IMR-90 (cell line): ENCODE measurements around the gene SLC38A1. TPM values are rescaled to one million over a fixed set of nuclear protein-coding genes. Genes with fewer than 3 reads are reported as not detected.

ENCODE experiments used
- ATAC-seq: fragments of 200-7000 bp; cut with Tn5 transposase; 2 replicates; pipeline ENCODE4 v1.9.1; 2020; ENCODE audit warnings: low read depth, mild to moderate bottlenecking, moderate library complexity
- BruUV-seq: library from RNA; stranded (reverse); fragments of 400-500 nt; replicated peaks from 2 replicates; lab custom pipeline; 2021; lab: Mats Ljungman, UMichigan
- CTCF ChIA-PET: fragments of 300-600 bp; formaldehyde crosslinking; extraction: SDS; loops from one replicate; lab custom pipeline; 2021; ENCODE audit warnings: antibody characterized with exemption; lab: Yijun Ruan, JAX
- POLR2A ChIA-PET: fragments of 300-600 bp; sonication (Branson Sonifier 250); formaldehyde crosslinking; loops from one replicate; lab custom pipeline; 2022; ENCODE audit warnings: antibody characterized with exemption; ENCODE audit not compliant: unreplicated experiment; lab: Charles Lee
- DNase-seq: peaks from one replicate; pipeline ENCODE4 v3.0.0; 2013
- H2AFZ ChIP-seq: replicated peaks from 2 replicates; pipeline ENCODE3; 2013; ENCODE audit warnings: low read length, mild to moderate bottlenecking; ENCODE audit not compliant: poor library complexity
- H2AK5ac ChIP-seq: 2 replicates; pipeline ENCODE4 v1.6.1; 2013; ENCODE audit warnings: low read depth, low read length, inconsistent platforms
- H2AK9ac ChIP-seq: replicated peaks from 2 replicates; pipeline ENCODE3; 2013; ENCODE audit warnings: mild to moderate bottlenecking, low read depth, low read length, moderate library complexity; ENCODE audit not compliant: poor library complexity
- H2BK120ac ChIP-seq: 2 replicates; pipeline ENCODE4 v1.6.1; 2013; ENCODE audit warnings: low read depth, low read length, inconsistent platforms
- H2BK15ac ChIP-seq: 3 replicates; pipeline ENCODE4 v1.6.1; 2013; ENCODE audit warnings: low read depth, low read length, inconsistent platforms
- H2BK20ac ChIP-seq: 2 replicates; pipeline ENCODE4 v1.6.1; 2013; ENCODE audit warnings: low read depth, mild to moderate bottlenecking, inconsistent platforms, low read length, moderate library complexity
- H2BK5ac ChIP-seq: 2 replicates; pipeline ENCODE4 v1.6.1; 2013; ENCODE audit warnings: mild to moderate bottlenecking, low read depth, low read length, inconsistent platforms; ENCODE audit not compliant: poor library complexity, severe bottlenecking
- H3K14ac ChIP-seq: replicated peaks from 2 replicates; pipeline ENCODE4 v1.6.1; 2013; ENCODE audit warnings: low read depth, low read length, inconsistent platforms
- H3K18ac ChIP-seq: 2 replicates; pipeline ENCODE4 v1.6.1; 2013; ENCODE audit warnings: low read depth, low read length, control low read depth
- H3K23ac ChIP-seq: 2 replicates; pipeline ENCODE4 v1.6.1; 2013; ENCODE audit warnings: low read depth, low read length, inconsistent platforms
- H3K27ac ChIP-seq: 2 replicates; pipeline ENCODE4 v1.5.1; 2013; ENCODE audit warnings: mild to moderate bottlenecking, control low read depth, low read length; ENCODE audit not compliant: insufficient read depth
- H3K27me3 ChIP-seq: 2 replicates; pipeline ENCODE4 v1.6.1; 2013; ENCODE audit warnings: low read length; ENCODE audit not compliant: control insufficient read depth, insufficient read depth
- H3K36me3 ChIP-seq: 2 replicates; pipeline ENCODE4 v1.6.1; 2013; ENCODE audit warnings: low read length, mixed read lengths; ENCODE audit not compliant: control insufficient read depth, insufficient read depth
- H3K4ac ChIP-seq: 2 replicates; pipeline ENCODE4 v1.6.1; 2013; ENCODE audit warnings: low read depth, low read length, inconsistent platforms
- H3K4me1 ChIP-seq: 2 replicates; pipeline ENCODE4 v1.6.1; 2013; ENCODE audit warnings: low read length, mixed read lengths; ENCODE audit not compliant: control insufficient read depth, insufficient read depth
- H3K4me2 ChIP-seq: 2 replicates; pipeline ENCODE4 v1.6.1; 2013; ENCODE audit warnings: low read depth, mild to moderate bottlenecking, control low read depth, low read length, moderate library complexity
- H3K4me3 ChIP-seq: 2 replicates; pipeline ENCODE4 v1.5.1; 2013; ENCODE audit warnings: low read depth, mild to moderate bottlenecking, control low read depth, low read length, moderate library complexity; ENCODE audit not compliant: insufficient read depth
- H3K56ac ChIP-seq: 2 replicates; pipeline ENCODE4 v1.6.1; 2013; ENCODE audit warnings: low read length, inconsistent platforms; ENCODE audit not compliant: insufficient read depth; ENCODE audit errors: extremely low read depth
- H3K79me1 ChIP-seq, 2 experiments: 2 replicates each; pipeline ENCODE4 v1.6.1; 2013; ENCODE audit warnings: low read length in 2 of 2, inconsistent platforms in 1 of 2, low read depth in 1 of 2
- H3K9ac ChIP-seq: 2 replicates; pipeline ENCODE4 v1.6.1; 2013; ENCODE audit warnings: low read depth, low read length, control low read depth
- H3K9me1 ChIP-seq: 2 replicates; pipeline ENCODE4 v1.6.1; 2013; ENCODE audit warnings: low read length, inconsistent platforms; ENCODE audit not compliant: insufficient read depth
- H3K9me3 ChIP-seq: 2 replicates; pipeline ENCODE4 v1.6.1; 2013; ENCODE audit warnings: low read length; ENCODE audit not compliant: control insufficient read depth, insufficient read depth
- H4K20me1 ChIP-seq: 2 replicates; pipeline ENCODE4 v1.6.1; 2013; ENCODE audit warnings: low read length, inconsistent platforms; ENCODE audit not compliant: insufficient read depth
- H4K5ac ChIP-seq: 2 replicates; pipeline ENCODE4 v1.6.1; 2013; ENCODE audit warnings: mild to moderate bottlenecking, low read depth, low read length, control low read depth
- H4K8ac ChIP-seq, 2 experiments: 2 replicates each; pipeline ENCODE4 v1.6.1; 2013; ENCODE audit warnings: low read depth in 2 of 2, low read length in 2 of 2, control low read depth in 1 of 2, inconsistent platforms in 1 of 2
- H4K91ac ChIP-seq: 2 replicates; pipeline ENCODE4 v1.6.1; 2013; ENCODE audit warnings: low read depth, low read length, inconsistent platforms; ENCODE audit not compliant: insufficient read depth
- MAFK ChIP-seq: IDR thresholded peaks from 2 replicates; pipeline ENCODE4 v1.6.1; 2012; ENCODE audit warnings: low read depth, low read length, improper control_type of control experiment
- MXI1 ChIP-seq: IDR thresholded peaks from 2 replicates; pipeline ENCODE4 v1.6.1; 2012; ENCODE audit warnings: low read depth, mild to moderate bottlenecking, low read length, moderate library complexity, borderline replicate concordance
- NFE2L2 ChIP-seq: fragments of 150-350 bp; IDR thresholded peaks from 2 replicates; pipeline ENCODE4 v1.6.1; 2016; ENCODE audit warnings: low read depth, mild to moderate bottlenecking, low read length
- POLR2A ChIP-seq: IDR thresholded peaks from 2 replicates; pipeline ENCODE4 v1.6.1; 2012; ENCODE audit warnings: mild to moderate bottlenecking, low read depth, low read length
- WGBS, 2 experiments: methylation state at CpG; one replicate each; pipeline versions ENCODE4 v1.1.5 to v1.1.7; 2013; ENCODE audit warnings: missing lambda C conversion rate in 2 of 2; ENCODE audit not compliant: insufficient read length in 1 of 2; ENCODE audit errors: extremely low coverage in 2 of 2; 5-methylcytosine and 5-hydroxymethylcytosine counted together
- dilution Hi-C: fragments of 300-500 bp; cut with HindIII; formaldehyde crosslinking; loops from one replicate; pipeline ENCODE4 v1.14.3; 2018; ENCODE audit warnings: low sequenced_read_pairs; ENCODE audit not compliant: unreplicated experiment
- in situ Hi-C: fragments of 300-500 bp; cut with MboI; formaldehyde crosslinking; loops from 3 replicates; pipeline ENCODE4 v1.14.3; 2019; ENCODE audit warnings: low sequenced_read_pairs, inconsistent platforms, mixed read lengths
- intact Hi-C: fragments of 100-400 bp; cut with micrococcal nuclease; formaldehyde crosslinking; loops from 2 replicates; pipeline ENCODE4 v1.10.0; 2022
- polyA plus RNA-seq, 3 experiments: library from polyadenylated mRNA; depleted of rRNA; stranded (reverse); fragments of >200 nt; gene quantifications; 2 replicates each; pipeline ENCODE4 v1.2.3, GENCODE V29; 2012; ENCODE audit warnings: low replicate concordance in 1 of 3
- total RNA-seq: library from RNA; depleted of rRNA; stranded (reverse); fragments of >200 nt; gene quantifications from 2 replicates; pipeline ENCODE4 v1.2.3, GENCODE V29; 2012

SLC38A1 gene
- total and polyA plus RNA-seq, 2 of the 4 experiments (the other 2 are of a cell fraction), result 22.8 to 61.5 TPM

DNA sequence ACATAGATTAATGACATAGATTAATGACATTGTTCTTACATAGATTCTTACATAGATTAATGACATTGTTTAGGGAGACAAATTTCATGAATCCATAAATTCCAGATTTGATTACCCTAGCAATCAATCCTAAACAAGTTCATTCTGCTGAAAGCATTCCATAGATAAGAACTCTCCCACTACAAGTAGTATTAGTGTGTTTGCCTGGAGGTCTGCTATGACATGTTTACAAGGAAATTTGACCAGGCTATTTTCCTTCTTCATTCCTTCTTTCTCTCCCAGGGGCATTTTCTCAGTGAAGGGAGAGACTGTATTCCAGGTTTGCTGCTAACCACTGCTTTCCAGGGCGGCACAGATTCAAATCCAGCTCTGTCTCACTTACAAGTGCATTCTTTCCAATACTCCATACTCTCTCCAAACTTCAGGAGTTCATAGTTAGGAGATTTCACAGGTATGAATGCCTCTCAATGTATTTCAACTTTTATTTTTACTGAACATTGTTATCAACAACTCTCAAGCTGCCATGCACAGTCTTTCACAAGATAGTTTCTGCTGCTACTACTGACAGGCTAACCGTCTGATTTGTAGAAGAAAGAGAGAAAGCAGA, 134.5 kb downstream of the SLC38A1 start:
- no peaks in the 10 kb centered on the region for H4K20me1 ChIP-seq
- H3K14ac ChIP-seq, result no peak overlapping the region
- intact Hi-C loops, result no loop called here
- no peak overlapping the region for H4K5ac ChIP-seq
- no peak overlapping the region for H3K56ac ChIP-seq
- dilution Hi-C loops, result no loop called here
- H3K4ac ChIP-seq, result no peak overlapping the region
- H2BK15ac ChIP-seq, result no peak overlapping the region
- H2BK120ac ChIP-seq, result no peak overlapping the region
- H3K36me3 ChIP-seq, result no peaks in the 10 kb centered on the region
- no peak overlapping the region for H3K4me2 ChIP-seq
- WGBS, 2 experiments, result no CpG with 5 or more reads among the region's 2 CpGs
- no TSS peak for BruUV-seq
- H3K27me3 ChIP-seq, result peaks cover 5% of the 10 kb centered on the region
- ATAC-seq (peak; percentile 27), DNase-seq (no peak)
- H4K91ac ChIP-seq, result no peak overlapping the region
- H2BK5ac ChIP-seq, result no peak overlapping the region
- H3K23ac ChIP-seq, result no peak overlapping the region
- H3K79me1 ChIP-seq, result no peaks in the 10 kb centered on the region
- H2AK5ac ChIP-seq, result no peak overlapping the region
- no peak overlapping the region for H4K8ac ChIP-seq
- H3K9me1 ChIP-seq, result no peaks in the 10 kb centered on the region
- no peak overlapping the region for H3K9ac ChIP-seq
- no peaks in the 10 kb centered on the region for H3K9me3 ChIP-seq
- no peak overlapping the region for H3K27ac ChIP-seq
- H2AK9ac ChIP-seq, result no peak overlapping the region
- in situ Hi-C loops, result no loop called here
- no peak overlapping the region for H2AFZ ChIP-seq
- no peak overlapping the region for H2BK20ac ChIP-seq
- no peak overlapping the region for H3K18ac ChIP-seq
- no peak overlapping the region for H3K4me3 ChIP-seq
- ChIA-PET POLR2A (no interaction called here), CTCF (interaction anchor here (0.7 to 2.7 kb wide), 2 partner anchors 9 to 33 kb away, joined by 3 to 12 read pairs; no protein-coding TSS in a partner anchor)
- no peaks in the 10 kb centered on the region for H3K4me1 ChIP-seq
- TF ChIP-seq NFE2L2, result no peak
- no peak for TF ChIP-seq MXI1
- TF ChIP-seq MAFK, result no peak
- TF ChIP-seq POLR2A, result no peak
